Measurements from ENCODE around the gene BCL2L15. TPM values are rescaled to one million over a fixed set of nuclear protein-coding genes. Genes with fewer than 3 reads are reported as not detected.

Gene BCL2L15
- total and polyA plus RNA-seq, 2 donors (not counting 3 experiments of a cell fraction or from before 2014, with no cell fraction given), result 0.28 to 0.29 TPM

- H3K4me1 ChIP-seq (ENCODE audit: control insufficient read depth, extremely low read depth, insufficient read depth, low read length), result peaks cover 31% of the 10 kb centered on the region
- no peak overlapping the region for H3K27ac ChIP-seq (ENCODE audit: insufficient read depth, low read depth, low read length)
- H2AFZ ChIP-seq (ENCODE audit: low read depth, low read length), result no peak overlapping the region
- H3K4me3 ChIP-seq (replicated peaks in 1 of 3; ENCODE audit: insufficient read depth in 1 of 3, low read depth in 1 of 3, low read length in 3 of 3), result no peak overlapping the region
- no peaks in the 10 kb centered on the region for H4K20me1 ChIP-seq (replicated peaks; ENCODE audit: control insufficient read depth, extremely low read depth, insufficient read depth, low read length)
- no peak for FAIRE-seq
- H3K79me2 ChIP-seq (ENCODE audit: control insufficient read depth, insufficient read depth, low read length), result peaks cover 95% of the 10 kb centered on the region
- H3K36me3 ChIP-seq (ENCODE audit: control insufficient read depth in 2 of 2, extremely low read depth in 1 of 2, insufficient read depth in 2 of 2, low read length in 2 of 2), result peaks cover 3 to 7% of the 10 kb centered on the region in 2 experiments
- no peaks in the 10 kb centered on the region for H3K27me3 ChIP-seq (ENCODE audit: control insufficient read depth in 2 of 2, insufficient read depth in 2 of 2, low read length in 2 of 2)
- no peak overlapping the region for H3K9ac ChIP-seq (replicated peaks; ENCODE audit: extremely low read depth, insufficient read depth, low read length)
- H3K9me1 ChIP-seq (replicated peaks; ENCODE audit: control insufficient read depth, extremely low read depth, insufficient read depth, low read length), result no peaks in the 10 kb centered on the region
- dilution Hi-C loops (cut with MboI; ENCODE audit: extremely low pct_ligation_motif_present, low sequenced_read_pairs), result no loop called here
- ChIA-PET POLR2A (no interaction called here), CTCF (interaction anchor here (0.7 to 1.9 kb wide), 2 partner anchors 11 to 32 kb away, joined by 3 to 6 read pairs; partner anchors contain the start of genes AP4B1 and DCLRE1B)
- BruUV-seq (replicated peaks), result no TSS peak
- TF ChIP-seq CTCF (IDR thresholded peaks at IDR 0.05; ENCODE audit: extremely low read depth in 1 of 2, insufficient read depth in 1 of 2, low read depth in 1 of 2, low read length in 2 of 2), result no peak
- TF ChIP-seq MYC (IDR thresholded peaks at IDR 0.05; ENCODE audit: low read depth, low read length), result no peak
- TF ChIP-seq POLR2AphosphoS5 (IDR thresholded peaks at IDR 0.05; ENCODE audit: insufficient read depth, low read depth, low read length), result no peak
- no peak for TF ChIP-seq EZH2 (IDR thresholded peaks at IDR 0.05; ENCODE audit: borderline replicate concordance, low read depth, low read length, severe bottlenecking)
- no peak for TF ChIP-seq MAX (IDR thresholded peaks at IDR 0.05; ENCODE audit: insufficient read depth, insufficient read length)
- TF ChIP-seq FOS (IDR thresholded peaks at IDR 0.05; ENCODE audit: borderline replicate concordance, insufficient read depth, low read length), result no peak
- TF ChIP-seq POLR2A (IDR thresholded peaks at IDR 0.05; ENCODE audit: low read depth, low read length), result no peak
- TF ChIP-seq GATA2 (IDR thresholded peaks at IDR 0.05; ENCODE audit: insufficient read depth, insufficient read length, low read depth, low read length), result no peak
- TF ChIP-seq JUN (IDR thresholded peaks at IDR 0.05; ENCODE audit: borderline replicate concordance, insufficient read depth, insufficient read length, low read depth), result no peak
- no peak overlapping the region for H3K4me2 ChIP-seq (ENCODE audit: insufficient read depth, low read length)
- intact Hi-C loops (cut with micrococcal nuclease), result no loop called here
- no peaks in the 10 kb centered on the region for H3K9me3 ChIP-seq (replicated peaks; ENCODE audit: control insufficient read depth, insufficient read depth, low read length)
- DNase-seq (ENCODE audit: low read depth, low spot score), result no peak
These were observed 48.6 kb upstream of the BCL2L15 start for GRCh38 chr1:113935970-113936369.

Measured in endothelial cell of umbilical vein (primary cell).